ENCODE data around the gene BCL2L12.

DNA sequence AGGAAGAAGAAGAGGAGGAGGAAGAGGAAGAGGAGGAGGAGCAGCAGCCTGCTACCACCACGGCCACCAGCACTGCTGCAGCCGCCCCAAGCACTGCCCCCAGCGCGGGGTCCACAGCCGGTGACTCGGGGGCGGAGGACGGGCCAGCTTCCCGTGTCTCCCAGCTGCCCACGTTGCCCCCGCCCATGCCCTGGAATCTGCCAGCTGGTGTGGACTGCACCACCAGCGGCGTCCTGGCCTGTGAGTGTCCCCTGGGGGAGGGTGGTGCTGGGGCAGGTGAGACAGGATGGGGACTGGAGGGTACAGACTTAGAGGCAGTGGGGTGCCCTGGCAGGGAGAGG, 12.3 kb upstream of the BCL2L12 start:
- TF ChIP-seq, protein P1, sequence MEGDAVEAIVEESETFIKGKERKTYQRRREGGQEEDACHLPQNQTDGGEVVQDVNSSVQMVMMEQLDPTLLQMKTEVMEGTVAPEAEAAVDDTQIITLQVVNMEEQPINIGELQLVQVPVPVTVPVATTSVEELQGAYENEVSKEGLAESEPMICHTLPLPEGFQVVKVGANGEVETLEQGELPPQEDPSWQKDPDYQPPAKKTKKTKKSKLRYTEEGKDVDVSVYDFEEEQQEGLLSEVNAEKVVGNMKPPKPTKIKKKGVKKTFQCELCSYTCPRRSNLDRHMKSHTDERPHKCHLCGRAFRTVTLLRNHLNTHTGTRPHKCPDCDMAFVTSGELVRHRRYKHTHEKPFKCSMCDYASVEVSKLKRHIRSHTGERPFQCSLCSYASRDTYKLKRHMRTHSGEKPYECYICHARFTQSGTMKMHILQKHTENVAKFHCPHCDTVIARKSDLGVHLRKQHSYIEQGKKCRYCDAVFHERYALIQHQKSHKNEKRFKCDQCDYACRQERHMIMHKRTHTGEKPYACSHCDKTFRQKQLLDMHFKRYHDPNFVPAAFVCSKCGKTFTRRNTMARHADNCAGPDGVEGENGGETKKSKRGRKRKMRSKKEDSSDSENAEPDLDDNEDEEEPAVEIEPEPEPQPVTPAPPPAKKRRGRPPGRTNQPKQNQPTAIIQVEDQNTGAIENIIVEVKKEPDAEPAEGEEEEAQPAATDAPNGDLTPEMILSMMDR (IDR thresholded peaks at IDR 0.05; ENCODE audit: insufficient read depth, low read depth, low read length) = no peak
- TF ChIP-seq EZH2 (IDR thresholded peaks at IDR 0.05; ENCODE audit: insufficient read depth, low read length) = no peak
